GF-D8 (cell line): ENCODE results near the gene PARP16.

Source experiments
- DNase-seq: peaks from one replicate; lab custom pipeline; 2025; lab: John Stamatoyannopoulos, UW

PARP16 gene

GRCh38 chr15:65311760-65312159 is 25.1 kb upstream of the PARP16 start:
- no peak for DNase-seq

GRCh38 chr15:65310431-65311137 is 23.9 kb upstream of the PARP16 start:
- DNase-seq: no peak

- DNase-seq: no peak
These were observed 23.3 kb upstream of the PARP16 start for GRCh38 chr15:65309882-65310418.

- DNase-seq: no peak
These were observed 21.3 kb upstream of the PARP16 start for GRCh38 chr15:65307978-65308377.

- DNase-seq: no peak
These were observed 19.9 kb upstream of the PARP16 start for GRCh38 chr15:65306551-65306950.

GRCh38 chr15:65305776-65306175 is 19.1 kb upstream of the PARP16 start:
- no peak for DNase-seq

- no peak for DNase-seq
These were observed 18.6 kb upstream of the PARP16 start for GRCh38 chr15:65305150-65305758.

- DNase-seq: peak; percentile 96
These were observed 17.9 kb upstream of the PARP16 start, which contains the start of gene RNU5B-1 for GRCh38 chr15:65304381-65305149. RNU5B-1 (plus strand) TSS chr15:65304677.

GRCh38 chr15:65303687-65304380 is 17.2 kb upstream of the PARP16 start:
- DNase-seq: peak; percentile 20

- no peak for DNase-seq
These were observed 15.4 kb upstream of the PARP16 start for GRCh38 chr15:65302061-65302460.

- no peak for DNase-seq
These were observed 14.3 kb upstream of the PARP16 start for GRCh38 chr15:65300924-65301441.

GRCh38 chr15:65298731-65299130 is 12.0 kb upstream of the PARP16 start:
- DNase-seq: no peak

GRCh38 chr15:65292938-65293518 is 6.3 kb upstream of the PARP16 start:
- DNase-seq: no peak

- no peak for DNase-seq
These were observed 3.5 kb upstream of the PARP16 start for GRCh38 chr15:65290228-65290627.

GRCh38 chr15:65289261-65289854 is 2.7 kb upstream of the PARP16 start:
- DNase-seq: no peak

- DNase-seq: no peak
These were observed 805 bp upstream of the PARP16 start for GRCh38 chr15:65287520-65287855.

GRCh38 chr15:65286069-65286703 is 497 bp downstream of the PARP16 start:
- no peak for DNase-seq

GRCh38 chr15:65285291-65286068 is 1.2 kb downstream of the PARP16 start:
- DNase-seq: no peak

- no peak for DNase-seq
These were observed 8.2 kb downstream of the PARP16 start for GRCh38 chr15:65278480-65278879.

GRCh38 chr15:65277015-65277414 is 9.7 kb downstream of the PARP16 start:
- DNase-seq: no peak
